ENCODE data around the gene ZFP64.

- TF ChIP-seq CTCF (conservative IDR thresholded peaks at IDR 0.05; ENCODE audit: low read depth, low read length), result no peak
- no peak for TF ChIP-seq EZH2 (IDR thresholded peaks at IDR 0.05; ENCODE audit: borderline replicate concordance, low read depth, low read length, poor library complexity, severe bottlenecking)
Observed at GRCh38 chr20:52207020-52207810, 15.6 kb upstream of the ZFP64 start.
